GM12892 (cell line): ENCODE results near the gene GATB.

Experiments used
- DNase-seq: peaks from one replicate; pipeline ENCODE4 v3.0.0; 2011; ENCODE audit not compliant: insufficient read length
- FAIRE-seq: peaks from 2 replicates; lab custom pipeline; 2011; peaks lifted over from hg19 to GRCh38; lab: Jason Lieb, UNC
- POLR2A ChIP-seq: IDR thresholded peaks from 2 replicates; pipeline ENCODE4 v1.6.1; 2011; ENCODE audit warnings: low read depth, low read length, control low read depth
- POLR2AphosphoS5 ChIP-seq: IDR thresholded peaks from 2 replicates; pipeline ENCODE4 v1.6.1; 2011; ENCODE audit warnings: low read depth, low read length, control low read depth
- TAF1 ChIP-seq: IDR thresholded peaks from 2 replicates; pipeline ENCODE4 v1.6.1; 2011; ENCODE audit warnings: low read depth, mild to moderate bottlenecking, control low read depth, low read length, borderline replicate concordance

GATB gene

DNA sequence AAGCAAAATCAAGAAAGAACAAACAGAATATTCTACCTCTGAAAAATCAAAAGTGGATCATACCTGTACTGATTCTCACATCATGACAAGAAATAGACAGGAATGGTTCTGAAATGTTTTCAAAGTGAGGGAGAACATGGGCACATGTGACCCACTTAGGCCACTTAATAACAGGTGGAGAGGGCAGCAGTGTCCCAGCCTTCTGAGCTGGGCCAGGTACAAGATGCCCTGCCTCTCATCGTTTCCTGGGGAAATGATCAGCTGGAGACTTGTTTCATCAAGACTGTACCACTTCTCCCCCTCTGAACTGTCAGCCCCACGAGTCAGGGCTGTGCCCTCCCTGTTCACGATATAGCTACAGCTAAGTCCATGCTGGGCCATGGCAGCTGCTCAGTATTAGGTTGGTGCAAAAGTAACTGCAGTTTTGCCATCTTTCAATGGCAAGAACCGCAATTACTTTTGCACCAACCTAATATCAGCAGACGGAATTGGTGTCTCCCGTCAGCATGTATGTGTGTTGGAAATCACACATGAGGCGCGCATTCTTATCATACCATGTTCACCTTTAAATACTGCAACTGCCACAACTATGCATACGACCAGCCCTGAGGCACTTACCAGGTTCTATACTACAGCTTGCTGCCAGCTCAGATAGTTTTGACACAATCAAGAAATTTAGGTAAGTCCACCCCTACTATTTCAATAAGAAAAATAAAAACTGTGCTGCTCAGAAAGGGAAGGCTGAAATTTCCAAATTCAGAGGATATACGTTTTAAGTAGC, 71.4 kb downstream of the GATB start:
- FAIRE-seq (no peak), DNase-seq (no peak)
- TF ChIP-seq POLR2AphosphoS5: no peak
- TF ChIP-seq TAF1: no peak
- no peak for TF ChIP-seq POLR2A

DNA sequence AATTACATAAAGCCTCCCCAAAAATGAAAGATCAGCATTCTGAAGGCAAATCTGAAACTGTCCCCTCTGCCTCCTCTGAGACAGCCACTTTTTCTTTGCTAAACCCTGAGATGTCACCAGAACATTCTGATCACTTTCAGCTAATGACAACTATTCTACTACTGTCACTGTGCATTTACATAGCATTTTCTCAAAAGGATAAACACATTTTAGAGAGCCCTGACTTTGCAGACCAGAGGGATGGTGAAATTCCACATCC, 72.1 kb downstream of the GATB start:
- TF ChIP-seq POLR2AphosphoS5: no peak
- TF ChIP-seq TAF1: no peak
- TF ChIP-seq POLR2A: no peak
- no peak for DNase-seq
- FAIRE-seq: no peak

- TF ChIP-seq POLR2AphosphoS5: no peak
- no peak for TF ChIP-seq TAF1
- TF ChIP-seq POLR2A: no peak
- FAIRE-seq (no peak), DNase-seq (no peak)
These were observed 72.6 kb downstream of the GATB start for GRCh38 chr4:151688003-151688784.

GRCh38 chr4:151687021-151687640, 73.7 kb downstream of the GATB start:
- DNase-seq (no peak), FAIRE-seq (no peak)
- TF ChIP-seq POLR2AphosphoS5 (no peak), POLR2A (no peak), TAF1 (no peak)

GRCh38 chr4:151685303-151685702, 75.5 kb downstream of the GATB start:
- DNase-seq (no peak), FAIRE-seq (no peak)
- TF ChIP-seq POLR2AphosphoS5 (no peak), POLR2A (no peak), TAF1 (no peak)

- DNase-seq: no peak
- FAIRE-seq: no peak
- TF ChIP-seq POLR2AphosphoS5: no peak
- TF ChIP-seq TAF1: no peak
- TF ChIP-seq POLR2A: no peak
These were observed 79.7 kb downstream of the GATB start for GRCh38 chr4:151681085-151681484.

GRCh38 chr4:151679231-151679630, 81.6 kb downstream of the GATB start:
- TF ChIP-seq POLR2AphosphoS5: no peak
- no peak for TF ChIP-seq POLR2A
- TF ChIP-seq TAF1: no peak
- DNase-seq (no peak), FAIRE-seq (no peak)

DNA sequence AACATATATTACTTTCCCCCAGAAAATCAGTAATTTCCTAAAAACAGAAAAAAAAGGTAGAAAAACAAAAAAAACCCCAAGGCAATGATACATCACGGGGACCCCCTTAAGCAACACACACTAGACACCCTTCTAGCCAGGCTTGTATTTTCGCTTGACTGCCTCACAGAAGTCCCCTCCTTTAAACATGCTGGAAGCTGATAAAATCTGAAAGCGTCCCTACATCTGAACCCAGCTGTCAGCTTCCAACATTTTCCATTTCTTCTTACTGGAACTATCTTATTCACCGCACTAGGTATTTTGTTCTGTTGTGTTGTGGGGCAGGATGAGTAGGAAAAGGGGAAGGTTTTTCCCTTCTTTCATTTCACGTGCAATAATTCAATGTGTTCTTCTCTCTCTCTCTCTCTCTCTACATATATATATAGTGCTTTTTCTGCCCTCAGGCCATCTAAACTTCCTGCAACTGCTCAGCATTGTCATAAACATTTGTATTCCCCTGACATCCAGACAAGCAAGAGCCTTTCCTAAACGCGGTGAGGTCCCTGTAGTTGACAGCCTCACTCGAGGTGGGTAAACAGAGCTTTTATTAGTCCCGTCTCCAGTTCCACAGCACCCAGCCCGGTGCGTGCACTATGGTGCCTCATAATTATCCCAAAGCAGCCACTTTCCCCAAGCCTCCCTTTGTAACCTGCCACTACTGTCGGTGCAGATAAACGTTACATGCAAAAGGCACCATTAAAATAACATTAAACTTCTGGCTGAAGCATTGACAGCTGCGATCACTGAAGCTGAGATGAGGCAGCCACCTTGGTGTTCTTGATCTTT, 82.5 kb downstream of the GATB start:
- no peak for TF ChIP-seq POLR2AphosphoS5
- TF ChIP-seq TAF1: no peak
- TF ChIP-seq POLR2A: no peak
- no peak for FAIRE-seq
- no peak for DNase-seq

DNA sequence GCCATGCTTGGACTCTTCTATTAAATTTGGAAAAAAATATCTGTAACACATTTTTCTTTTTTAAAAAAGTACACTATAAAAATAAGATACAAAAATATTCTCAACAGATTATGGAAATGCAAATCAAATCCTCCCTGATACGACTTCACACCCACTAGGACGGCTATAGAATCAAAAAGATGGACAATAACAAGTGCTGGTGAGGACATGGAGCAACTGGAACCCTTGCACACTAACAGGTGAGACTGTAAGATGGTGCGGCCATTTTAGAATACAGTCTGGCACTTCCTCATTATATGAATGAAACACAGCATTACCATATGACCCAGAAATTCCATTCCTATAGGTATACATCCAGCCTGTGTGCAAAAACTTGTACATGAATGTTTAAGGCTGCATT, 83.6 kb downstream of the GATB start:
- FAIRE-seq (peak; percentile 36), DNase-seq (no peak)
- no peak for TF ChIP-seq POLR2A
- TF ChIP-seq TAF1: no peak
- TF ChIP-seq POLR2AphosphoS5: no peak

GRCh38 chr4:151676301-151676700, 84.5 kb downstream of the GATB start:
- DNase-seq (no peak), FAIRE-seq (no peak)
- TF ChIP-seq POLR2A (no peak), POLR2AphosphoS5 (no peak), TAF1 (no peak)
